IMR-90 (cell line): ENCODE measurements around the gene PRKD2. TPM values are rescaled to one million over a fixed set of nuclear protein-coding genes. Genes with fewer than 3 reads are reported as not detected.

Experiments
- ATAC-seq: fragments of 200-7000 bp; cut with Tn5 transposase; 2 replicates; pipeline ENCODE4 v1.9.1; 2020; ENCODE audit warnings: low read depth, mild to moderate bottlenecking, moderate library complexity
- BruUV-seq: library from RNA; stranded (reverse); fragments of 400-500 nt; replicated peaks from 2 replicates; lab custom pipeline; 2021; lab: Mats Ljungman, UMichigan
- CTCF ChIA-PET: fragments of 300-600 bp; formaldehyde crosslinking; extraction: SDS; loops from one replicate; lab custom pipeline; 2021; ENCODE audit warnings: antibody characterized with exemption; lab: Yijun Ruan, JAX
- POLR2A ChIA-PET: fragments of 300-600 bp; sonication (Branson Sonifier 250); formaldehyde crosslinking; loops from one replicate; lab custom pipeline; 2022; ENCODE audit warnings: antibody characterized with exemption; ENCODE audit not compliant: unreplicated experiment; lab: Charles Lee
- DNase-seq: peaks from one replicate; pipeline ENCODE4 v3.0.0; 2013
- H2AFZ ChIP-seq: replicated peaks from 2 replicates; pipeline ENCODE3; 2013; ENCODE audit warnings: low read length, mild to moderate bottlenecking; ENCODE audit not compliant: poor library complexity
- H2AK5ac ChIP-seq: 2 replicates; pipeline ENCODE4 v1.6.1; 2013; ENCODE audit warnings: low read depth, low read length, inconsistent platforms
- H2AK9ac ChIP-seq: replicated peaks from 2 replicates; pipeline ENCODE3; 2013; ENCODE audit warnings: mild to moderate bottlenecking, low read depth, low read length, moderate library complexity; ENCODE audit not compliant: poor library complexity
- H2BK120ac ChIP-seq: 2 replicates; pipeline ENCODE4 v1.6.1; 2013; ENCODE audit warnings: low read depth, low read length, inconsistent platforms
- H2BK15ac ChIP-seq: 3 replicates; pipeline ENCODE4 v1.6.1; 2013; ENCODE audit warnings: low read depth, low read length, inconsistent platforms
- H2BK20ac ChIP-seq: 2 replicates; pipeline ENCODE4 v1.6.1; 2013; ENCODE audit warnings: low read depth, mild to moderate bottlenecking, inconsistent platforms, low read length, moderate library complexity
- H2BK5ac ChIP-seq: 2 replicates; pipeline ENCODE4 v1.6.1; 2013; ENCODE audit warnings: mild to moderate bottlenecking, low read depth, low read length, inconsistent platforms; ENCODE audit not compliant: poor library complexity, severe bottlenecking
- H3K14ac ChIP-seq: replicated peaks from 2 replicates; pipeline ENCODE4 v1.6.1; 2013; ENCODE audit warnings: low read depth, low read length, inconsistent platforms
- H3K18ac ChIP-seq: 2 replicates; pipeline ENCODE4 v1.6.1; 2013; ENCODE audit warnings: low read depth, low read length, control low read depth
- H3K23ac ChIP-seq: 2 replicates; pipeline ENCODE4 v1.6.1; 2013; ENCODE audit warnings: low read depth, low read length, inconsistent platforms
- H3K27ac ChIP-seq: 2 replicates; pipeline ENCODE4 v1.5.1; 2013; ENCODE audit warnings: mild to moderate bottlenecking, control low read depth, low read length; ENCODE audit not compliant: insufficient read depth
- H3K27me3 ChIP-seq: 2 replicates; pipeline ENCODE4 v1.6.1; 2013; ENCODE audit warnings: low read length; ENCODE audit not compliant: control insufficient read depth, insufficient read depth
- H3K36me3 ChIP-seq: 2 replicates; pipeline ENCODE4 v1.6.1; 2013; ENCODE audit warnings: low read length, mixed read lengths; ENCODE audit not compliant: control insufficient read depth, insufficient read depth
- H3K4ac ChIP-seq: 2 replicates; pipeline ENCODE4 v1.6.1; 2013; ENCODE audit warnings: low read depth, low read length, inconsistent platforms
- H3K4me1 ChIP-seq: 2 replicates; pipeline ENCODE4 v1.6.1; 2013; ENCODE audit warnings: low read length, mixed read lengths; ENCODE audit not compliant: control insufficient read depth, insufficient read depth
- H3K4me2 ChIP-seq: 2 replicates; pipeline ENCODE4 v1.6.1; 2013; ENCODE audit warnings: low read depth, mild to moderate bottlenecking, control low read depth, low read length, moderate library complexity
- H3K4me3 ChIP-seq: 2 replicates; pipeline ENCODE4 v1.5.1; 2013; ENCODE audit warnings: low read depth, mild to moderate bottlenecking, control low read depth, low read length, moderate library complexity; ENCODE audit not compliant: insufficient read depth
- H3K56ac ChIP-seq: 2 replicates; pipeline ENCODE4 v1.6.1; 2013; ENCODE audit warnings: low read length, inconsistent platforms; ENCODE audit not compliant: insufficient read depth; ENCODE audit errors: extremely low read depth
- H3K79me1 ChIP-seq, 2 experiments: 2 replicates each; pipeline ENCODE4 v1.6.1; 2013; ENCODE audit warnings: low read length in 2 of 2, inconsistent platforms in 1 of 2, low read depth in 1 of 2
- H3K9ac ChIP-seq: 2 replicates; pipeline ENCODE4 v1.6.1; 2013; ENCODE audit warnings: low read depth, low read length, control low read depth
- H3K9me1 ChIP-seq: 2 replicates; pipeline ENCODE4 v1.6.1; 2013; ENCODE audit warnings: low read length, inconsistent platforms; ENCODE audit not compliant: insufficient read depth
- H3K9me3 ChIP-seq: 2 replicates; pipeline ENCODE4 v1.6.1; 2013; ENCODE audit warnings: low read length; ENCODE audit not compliant: control insufficient read depth, insufficient read depth
- H4K20me1 ChIP-seq: 2 replicates; pipeline ENCODE4 v1.6.1; 2013; ENCODE audit warnings: low read length, inconsistent platforms; ENCODE audit not compliant: insufficient read depth
- H4K5ac ChIP-seq: 2 replicates; pipeline ENCODE4 v1.6.1; 2013; ENCODE audit warnings: mild to moderate bottlenecking, low read depth, low read length, control low read depth
- H4K8ac ChIP-seq, 2 experiments: 2 replicates each; pipeline ENCODE4 v1.6.1; 2013; ENCODE audit warnings: low read depth in 2 of 2, low read length in 2 of 2, control low read depth in 1 of 2, inconsistent platforms in 1 of 2
- H4K91ac ChIP-seq: 2 replicates; pipeline ENCODE4 v1.6.1; 2013; ENCODE audit warnings: low read depth, low read length, inconsistent platforms; ENCODE audit not compliant: insufficient read depth
- BHLHE40 ChIP-seq: fragments of 150-350 bp; IDR thresholded peaks from 2 replicates; pipeline ENCODE4 v1.6.1; 2016; ENCODE audit warnings: mild to moderate bottlenecking, low read depth, low read length
- CEBPB ChIP-seq: IDR thresholded peaks from 2 replicates; pipeline ENCODE4 v1.6.1; 2012; ENCODE audit warnings: low read depth, low read length, improper control_type of control experiment
- CHD1 ChIP-seq: IDR thresholded peaks from 2 replicates; pipeline ENCODE4 v1.6.1; 2012; ENCODE audit warnings: low read depth, low read length, improper control_type of control experiment
- CTCF ChIP-seq: conservative IDR thresholded peaks from 2 replicates; pipeline ENCODE4 v1.5.1; 2012; ENCODE audit warnings: mild to moderate bottlenecking, low read depth, low read length, improper control_type of control experiment
- ELK1 ChIP-seq: fragments of 150-350 bp; IDR thresholded peaks from 2 replicates; pipeline ENCODE4 v1.6.1; 2016; ENCODE audit warnings: low read depth, mild to moderate bottlenecking, low read length, moderate library complexity, borderline replicate concordance
- FOS ChIP-seq: fragments of 150-350 bp; IDR thresholded peaks from 2 replicates; pipeline ENCODE4 v1.6.1; 2016; ENCODE audit warnings: low read depth, low read length
- MAFK ChIP-seq: IDR thresholded peaks from 2 replicates; pipeline ENCODE4 v1.6.1; 2012; ENCODE audit warnings: low read depth, low read length, improper control_type of control experiment
- MAZ ChIP-seq: IDR thresholded peaks from 2 replicates; pipeline ENCODE4 v1.6.1; 2012; ENCODE audit warnings: low read depth, mild to moderate bottlenecking, low read length, improper control_type of control experiment, moderate library complexity, borderline replicate concordance
- MXI1 ChIP-seq: IDR thresholded peaks from 2 replicates; pipeline ENCODE4 v1.6.1; 2012; ENCODE audit warnings: low read depth, mild to moderate bottlenecking, low read length, moderate library complexity, borderline replicate concordance
- NFE2L2 ChIP-seq: fragments of 150-350 bp; IDR thresholded peaks from 2 replicates; pipeline ENCODE4 v1.6.1; 2016; ENCODE audit warnings: low read depth, mild to moderate bottlenecking, low read length
- POLR2A ChIP-seq: IDR thresholded peaks from 2 replicates; pipeline ENCODE4 v1.6.1; 2012; ENCODE audit warnings: mild to moderate bottlenecking, low read depth, low read length
- RAD21 ChIP-seq: IDR thresholded peaks from 2 replicates; pipeline ENCODE4 v1.6.1; 2012; ENCODE audit warnings: low read length, improper control_type of control experiment
- RCOR1 ChIP-seq: IDR thresholded peaks from 2 replicates; pipeline ENCODE4 v1.6.1; 2012; ENCODE audit warnings: mild to moderate bottlenecking, low read length, improper control_type of control experiment; ENCODE audit not compliant: insufficient replicate concordance
- RFX5 ChIP-seq: IDR thresholded peaks from 2 replicates; pipeline ENCODE4 v1.8.0; 2012; ENCODE audit warnings: low read depth, mild to moderate bottlenecking, low read length, moderate library complexity
- SMC3 ChIP-seq: fragments of 150-350 bp; IDR thresholded peaks from 2 replicates; pipeline ENCODE4 v1.6.1; 2016; ENCODE audit warnings: low read depth, mild to moderate bottlenecking, antibody characterized with exemption, low read length, moderate library complexity
- USF2 ChIP-seq: fragments of 150-350 bp; IDR thresholded peaks from 2 replicates; pipeline ENCODE4 v1.6.1; 2017; ENCODE audit warnings: mild to moderate bottlenecking, antibody characterized with exemption, low read length, low read depth
- WGBS, 2 experiments: methylation state at CpG; one replicate each; pipeline versions ENCODE4 v1.1.5 to v1.1.7; 2013; ENCODE audit warnings: missing lambda C conversion rate in 2 of 2; ENCODE audit not compliant: insufficient read length in 1 of 2; ENCODE audit errors: extremely low coverage in 2 of 2; 5-methylcytosine and 5-hydroxymethylcytosine counted together
- dilution Hi-C: fragments of 300-500 bp; cut with HindIII; formaldehyde crosslinking; loops from one replicate; pipeline ENCODE4 v1.14.3; 2018; ENCODE audit warnings: low sequenced_read_pairs; ENCODE audit not compliant: unreplicated experiment
- in situ Hi-C: fragments of 300-500 bp; cut with MboI; formaldehyde crosslinking; loops from 3 replicates; pipeline ENCODE4 v1.14.3; 2019; ENCODE audit warnings: low sequenced_read_pairs, inconsistent platforms, mixed read lengths
- intact Hi-C: fragments of 100-400 bp; cut with micrococcal nuclease; formaldehyde crosslinking; loops from 2 replicates; pipeline ENCODE4 v1.10.0; 2022
- polyA plus RNA-seq, 3 experiments: library from polyadenylated mRNA; depleted of rRNA; stranded (reverse); fragments of >200 nt; gene quantifications; 2 replicates each; pipeline ENCODE4 v1.2.3, GENCODE V29; 2012; ENCODE audit warnings: low replicate concordance in 1 of 3
- total RNA-seq: library from RNA; depleted of rRNA; stranded (reverse); fragments of >200 nt; gene quantifications from 2 replicates; pipeline ENCODE4 v1.2.3, GENCODE V29; 2012

PRKD2 gene
- total and polyA plus RNA-seq, 2 of the 4 experiments (the other 2 are of a cell fraction) = 9.9 to 19.6 TPM

GRCh38 chr19:46723471-46723870 lies 6.6 kb upstream of the PRKD2 start:
- Histone ChIP-seq H4K8ac (no peak overlapping the region), H3K23ac (no peak overlapping the region), H4K5ac (no peak overlapping the region), H3K56ac (no peak overlapping the region), H2AK5ac (no peak overlapping the region), H4K20me1 (peaks cover 21% of the 10 kb centered on the region; the same call in 1 of the 2 replicates), H4K91ac (no peak overlapping the region), H3K79me1 (peaks cover 18 to 49% of the 10 kb centered on the region in 2 experiments), H2AK9ac (no peak overlapping the region), H3K4me3 (no peak overlapping the region), H3K9me1 (no peaks in the 10 kb centered on the region), H3K14ac (no peak overlapping the region), H2BK120ac (no peak overlapping the region), H3K9ac (no peak overlapping the region), H2BK20ac (no peak overlapping the region), H2BK15ac (no peak overlapping the region), H3K4ac (no peak overlapping the region), H3K4me1 (peaks cover 2% of the 10 kb centered on the region; the same call in 1 of the 2 replicates), H3K18ac (no peak overlapping the region), H3K27ac (no peak overlapping the region), H3K9me3 (no peaks in the 10 kb centered on the region), H2AFZ (no peak overlapping the region), H2BK5ac (no peak overlapping the region), H3K27me3 (no peaks in the 10 kb centered on the region), H3K36me3 (peaks cover 78% of the 10 kb centered on the region), H3K4me2 (no peak overlapping the region)
- intact Hi-C loops (no loop called here), dilution Hi-C loops (no loop called here), in situ Hi-C loops (no loop called here)
- DNase-seq (no peak), ATAC-seq (no peak)
- POLR2A ChIA-PET = interaction anchor here (0.7 kb wide), 1 partner anchor 10 kb away, joined by 21 read pairs; no protein-coding TSS in a partner anchor
- BruUV-seq = no TSS peak
- no peak for TF ChIP-seq CHD1
- no peak for TF ChIP-seq ELK1
- TF ChIP-seq FOS = no peak
- no peak for TF ChIP-seq USF2
- TF ChIP-seq SMC3 = no peak
- no peak for TF ChIP-seq MAFK
- TF ChIP-seq MAZ = no peak
- no peak for TF ChIP-seq POLR2A
- no peak for TF ChIP-seq MXI1
- no peak for TF ChIP-seq CTCF
- no peak for TF ChIP-seq RFX5
- no peak for TF ChIP-seq NFE2L2
- TF ChIP-seq RCOR1 = no peak
- no peak for TF ChIP-seq CEBPB
- TF ChIP-seq BHLHE40 = no peak
- no peak for TF ChIP-seq RAD21
- CTCF ChIA-PET = no interaction called here
- WGBS, 2 experiments = 100% methylated on average over 4 of the region's 6 CpGs; no CpG with 5 or more reads in 1 of the 2 experiments
